CD14-positive monocyte (primary cell): ENCODE results near the gene TPMT. TPM values are rescaled to one million over a fixed set of nuclear protein-coding genes. Genes with fewer than 3 reads are reported as not detected.

Source experiments
- DNase-seq, 3 donors: peaks; one replicate each; pipeline ENCODE4 v3.0.0-alpha.2; 2011 to 2022
- H2AFZ ChIP-seq: 2 replicates; pipeline ENCODE4 v1.6.0; 2012; ENCODE audit warnings: mild to moderate bottlenecking, low read depth, low read length, inconsistent platforms; ENCODE audit not compliant: insufficient read depth, poor library complexity, severe bottlenecking
- H3K27ac ChIP-seq, 2 donors: 1 replicate in 1 of 2; 2 replicates in 1 of 2; pipeline ENCODE4 v1.5.1; 2012 to 2013; ENCODE audit warnings: low read length in 2 of 2, control low read depth in 1 of 2, inconsistent platforms in 1 of 2, low read depth in 1 of 2, mild to moderate bottlenecking in 1 of 2
- H3K27me3 ChIP-seq, 2 donors: one replicate each; pipeline versions ENCODE4 v1.6.0 to v1.6.1; 2011 to 2013; ENCODE audit warnings: low read length in 2 of 2; ENCODE audit not compliant: control insufficient read depth in 2 of 2, insufficient read depth in 2 of 2
- H3K36me3 ChIP-seq, 2 donors: replicated peaks in 1 of 2; 1 replicate in 1 of 2; 2 replicates in 1 of 2; pipeline versions ENCODE4 v1.5.1 to v1.6.1; 2012 to 2013; ENCODE audit warnings: low read length in 2 of 2, control low read depth in 1 of 2, inconsistent platforms in 1 of 2, mild to moderate bottlenecking in 1 of 2; ENCODE audit not compliant: insufficient read depth in 2 of 2, control insufficient read depth in 1 of 2
- H3K4me1 ChIP-seq, 2 donors: 1 replicate in 1 of 2; 2 replicates in 1 of 2; pipeline versions ENCODE4 v1.5.1 to v1.6.1; 2012 to 2013; ENCODE audit warnings: low read length in 2 of 2, control low read depth in 1 of 2, inconsistent platforms in 1 of 2, mild to moderate bottlenecking in 1 of 2, moderate library complexity in 1 of 2; ENCODE audit not compliant: insufficient read depth in 2 of 2, control insufficient read depth in 1 of 2
- H3K4me2 ChIP-seq: replicated peaks from 2 replicates; pipeline ENCODE3; 2012; ENCODE audit warnings: low read length, moderate library complexity, mild to moderate bottlenecking; ENCODE audit not compliant: poor library complexity, severe bottlenecking; ENCODE audit errors: extremely low read depth
- H3K4me3 ChIP-seq, 3 experiments: fragments of 200-600 bp in 1 of 3; sonication (generic) in 1 of 3; replicated peaks in 1 of 3; 1 replicate in 2 of 3; 2 replicates in 1 of 3; pipeline ENCODE4 v1.5.1; 2011 to 2013; ENCODE audit warnings: low read length in 3 of 3, mild to moderate bottlenecking in 3 of 3, control low read depth in 2 of 3, low read depth in 2 of 3, inconsistent platforms in 1 of 3, moderate library complexity in 1 of 3
- H3K79me2 ChIP-seq: 2 replicates; pipeline ENCODE4 v1.6.0; 2012; ENCODE audit warnings: mild to moderate bottlenecking, control low read depth, inconsistent platforms, low read length, moderate library complexity; ENCODE audit not compliant: insufficient read depth
- H3K9ac ChIP-seq: 2 replicates; pipeline ENCODE4 v1.6.0; 2017; ENCODE audit warnings: low read length, mild to moderate bottlenecking; ENCODE audit not compliant: insufficient read depth, poor library complexity, severe bottlenecking
- H3K9me3 ChIP-seq, 2 donors: replicated peaks in 1 of 2; 1 replicate in 1 of 2; 2 replicates in 1 of 2; pipeline versions ENCODE4 v1.5.1 to v1.6.1; 2012 to 2013; ENCODE audit warnings: low read length in 2 of 2, control low read depth in 1 of 2; ENCODE audit not compliant: control insufficient read depth in 1 of 2, insufficient read depth in 1 of 2
- H4K20me1 ChIP-seq: 2 replicates; pipeline ENCODE4 v1.6.0; 2012; ENCODE audit warnings: mild to moderate bottlenecking, low read length, control low read depth, moderate library complexity; ENCODE audit not compliant: insufficient read depth
- H3K27ac Mint-ChIP-seq, 7 donors: one replicate each; pipeline ENCODE4 v1.8.0; 2020; ENCODE audit warnings: mild to moderate bottlenecking in 7 of 7, mixed read lengths in 7 of 7, moderate library complexity in 6 of 7, inconsistent platforms in 2 of 7
- H3K27me3 Mint-ChIP-seq, 3 donors: one replicate each; pipeline ENCODE4 v1.8.0; 2021 to 2022; ENCODE audit warnings: low read depth in 3 of 3, mild to moderate bottlenecking in 3 of 3, mixed read lengths in 3 of 3, moderate library complexity in 3 of 3, inconsistent platforms in 1 of 3
- H3K36me3 Mint-ChIP-seq, 2 donors: one replicate each; pipeline ENCODE4 v1.8.0; 2020; ENCODE audit warnings: mixed read lengths in 2 of 2, inconsistent platforms in 1 of 2, mild to moderate bottlenecking in 1 of 2
- H3K4me1 Mint-ChIP-seq: one replicate; pipeline ENCODE4 v1.8.0; 2020; ENCODE audit warnings: mild to moderate bottlenecking, mixed read lengths
- H3K4me3 Mint-ChIP-seq, 2 donors: one replicate each; pipeline ENCODE4 v1.8.0; 2020; ENCODE audit warnings: mild to moderate bottlenecking in 2 of 2, mixed read lengths in 2 of 2, moderate library complexity in 1 of 2
- H3K9me3 Mint-ChIP-seq, 7 donors: one replicate each; pipeline ENCODE4 v1.8.0; 2020 to 2022; ENCODE audit warnings: mixed read lengths in 7 of 7, mild to moderate bottlenecking in 6 of 7, moderate library complexity in 6 of 7, inconsistent platforms in 2 of 7
- WGBS: methylation state at CpG from one replicate; pipeline ENCODE4 v1.1.5; 2013; ENCODE audit warnings: missing lambda C conversion rate; ENCODE audit not compliant: insufficient coverage; 5-methylcytosine and 5-hydroxymethylcytosine counted together
- intact Hi-C, 2 donors: fragments of 100-400 bp; cut with micrococcal nuclease; formaldehyde crosslinking; loops; one replicate each; pipeline versions ENCODE4 v1.15.0 to v1.15.1; 2023
- polyA plus RNA-seq, 3 donors: library from polyadenylated mRNA; depleted of rRNA in 1 of 3; unstranded in 2 of 3; stranded (reverse) in 1 of 3; fragments of 300-500 nt in 2 of 3; fragments of >200 nt in 1 of 3; fragmentation: Illumina TruSeq in 2 of 3; gene quantifications; 1 replicate in 2 of 3; 2 replicates in 1 of 3; pipeline ENCODE4 v1.2.3, GENCODE V29; 2012 to 2021
- TF ChIP-seq, protein P1 (sequence below): fragments of 200-600 bp; IDR thresholded peaks from one replicate; pipeline ENCODE4 v1.8.0; 2022; ENCODE audit warnings: antibody characterized with exemption, mild to moderate bottlenecking

The TPMT gene
- polyA plus RNA-seq, 3 donors, result 10.5 to 33.1 (median 27.5) TPM

DNA sequence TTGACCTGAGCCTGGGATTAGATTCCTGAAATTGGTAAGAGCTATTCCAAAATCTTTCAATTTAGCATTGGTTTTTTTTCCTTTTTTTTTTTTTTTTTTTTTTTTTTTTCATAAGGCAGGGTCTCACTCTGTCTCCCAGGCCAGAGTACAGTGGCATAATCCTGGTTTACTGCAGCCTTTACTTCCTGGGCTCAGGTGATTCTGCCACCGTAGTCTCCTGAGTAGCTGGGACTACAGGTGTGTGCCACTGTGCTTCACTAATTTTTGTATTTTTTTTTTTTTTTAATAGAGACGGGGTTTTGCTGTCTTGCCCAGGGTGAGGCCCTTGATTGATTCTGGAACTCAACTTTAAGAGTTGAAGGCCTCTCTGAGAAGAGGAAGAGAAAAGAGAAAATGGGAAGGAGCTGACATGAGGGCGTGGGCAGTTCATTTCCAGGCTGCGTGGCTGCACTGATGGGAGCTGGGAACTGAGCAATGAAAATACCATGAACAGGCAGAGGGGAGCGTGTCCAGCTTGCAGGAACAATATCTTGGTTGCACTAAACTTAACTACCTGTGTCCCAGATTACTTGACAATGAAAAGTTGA lies 25.0 kb upstream of the TPMT start:
- peak overlapping the region; percentile 32 for H3K4me2 ChIP-seq
- peaks cover 68% of the 10 kb centered on the region for H3K4me1 Mint-ChIP-seq
- peak overlapping the region; percentile 53 to 77 for H3K27ac ChIP-seq
- H3K9me3 ChIP-seq, result no peaks in the 10 kb centered on the region
- peak overlapping the region; percentile 21 for H3K9ac ChIP-seq
- no peaks in the 10 kb centered on the region for H3K27me3 ChIP-seq
- peaks cover 75% of the 10 kb centered on the region for H3K79me2 ChIP-seq
- WGBS, result 0% methylated on average over 1 of the region's 5 CpGs
- peak overlapping the region; percentile 20 to 62 for H3K4me3 Mint-ChIP-seq
- H3K27ac Mint-ChIP-seq, result peak overlapping the region; percentile 84 to 97 (median 94)
- intact Hi-C loops, result loop anchor here in 1 of 2 donors (10.0 kb wide), 1 partner anchor 155 kb away; no protein-coding TSS in a partner anchor
- H3K36me3 ChIP-seq, result peaks cover 11 to 52% of the 10 kb centered on the region in 2 donors
- H4K20me1 ChIP-seq, result no peaks in the 10 kb centered on the region
- peak; percentile 53 to 71 (median 62) for DNase-seq
- TF ChIP-seq, protein P1, sequence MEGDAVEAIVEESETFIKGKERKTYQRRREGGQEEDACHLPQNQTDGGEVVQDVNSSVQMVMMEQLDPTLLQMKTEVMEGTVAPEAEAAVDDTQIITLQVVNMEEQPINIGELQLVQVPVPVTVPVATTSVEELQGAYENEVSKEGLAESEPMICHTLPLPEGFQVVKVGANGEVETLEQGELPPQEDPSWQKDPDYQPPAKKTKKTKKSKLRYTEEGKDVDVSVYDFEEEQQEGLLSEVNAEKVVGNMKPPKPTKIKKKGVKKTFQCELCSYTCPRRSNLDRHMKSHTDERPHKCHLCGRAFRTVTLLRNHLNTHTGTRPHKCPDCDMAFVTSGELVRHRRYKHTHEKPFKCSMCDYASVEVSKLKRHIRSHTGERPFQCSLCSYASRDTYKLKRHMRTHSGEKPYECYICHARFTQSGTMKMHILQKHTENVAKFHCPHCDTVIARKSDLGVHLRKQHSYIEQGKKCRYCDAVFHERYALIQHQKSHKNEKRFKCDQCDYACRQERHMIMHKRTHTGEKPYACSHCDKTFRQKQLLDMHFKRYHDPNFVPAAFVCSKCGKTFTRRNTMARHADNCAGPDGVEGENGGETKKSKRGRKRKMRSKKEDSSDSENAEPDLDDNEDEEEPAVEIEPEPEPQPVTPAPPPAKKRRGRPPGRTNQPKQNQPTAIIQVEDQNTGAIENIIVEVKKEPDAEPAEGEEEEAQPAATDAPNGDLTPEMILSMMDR, result no peak
- H3K9me3 Mint-ChIP-seq, result peaks cover 0 to 2% (median 0%) of the 10 kb centered on the region in 7 donors
- H3K4me1 ChIP-seq, result peaks cover 52 to 62% of the 10 kb centered on the region in 2 donors
- no peak overlapping the region for H2AFZ ChIP-seq
- H3K27me3 Mint-ChIP-seq, result no peaks in the 10 kb centered on the region
- H3K36me3 Mint-ChIP-seq, result peaks cover 62 to 67% of the 10 kb centered on the region in 2 donors
- peak overlapping the region in 1 of 3 experiments; percentile 35 for H3K4me3 ChIP-seq

DNA sequence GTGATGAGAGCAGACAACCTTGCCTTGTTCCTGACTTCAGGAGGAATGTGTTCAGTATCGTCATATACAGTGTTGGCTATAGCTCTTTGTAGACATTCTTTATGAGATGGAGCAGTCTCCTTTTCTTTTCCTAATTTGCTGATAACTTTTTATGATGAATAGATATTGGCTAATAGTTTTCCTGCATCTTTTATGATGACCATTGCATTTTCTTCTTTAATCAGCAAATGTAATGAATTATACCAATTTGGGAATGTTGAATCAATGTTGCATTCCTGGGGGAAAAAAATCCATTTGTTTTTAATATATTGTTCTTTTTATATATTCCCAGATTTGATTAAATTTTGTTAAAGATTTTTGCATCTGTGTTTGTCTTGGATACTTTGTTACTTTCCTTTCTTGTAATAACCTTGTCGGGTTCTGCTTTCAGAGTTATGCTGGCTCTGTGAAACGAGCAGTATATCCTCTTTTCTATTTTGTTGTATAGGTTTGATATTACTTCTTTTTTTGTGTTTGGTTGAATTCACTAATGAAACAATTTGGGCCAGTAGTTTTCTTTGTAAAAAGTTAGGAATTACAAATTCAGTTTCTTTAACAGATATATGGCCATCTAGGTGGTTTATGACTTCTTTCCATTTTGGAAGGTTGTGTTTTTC lies 24.2 kb upstream of the TPMT start:
- WGBS, result no CpG with 5 or more reads among the region's 3 CpGs

More for the DNA sequence above, 24.2 kb upstream of the TPMT start:
- Mint-ChIP-seq H3K27ac (peak overlapping the region; percentile 84 to 97 (median 93)), H3K4me3 (peak overlapping the region; percentile 3 to 62), H3K27me3 (no peaks in the 10 kb centered on the region), H3K9me3 (peaks cover 0 to 2% (median 0%) of the 10 kb centered on the region in 7 donors), H3K36me3 (peaks cover 65 to 67% of the 10 kb centered on the region in 2 donors), H3K4me1 (peaks cover 67% of the 10 kb centered on the region)
- H3K4me3 ChIP-seq, result peak overlapping the region in 1 of 3 experiments; percentile 35
- no peaks in the 10 kb centered on the region for H3K9me3 ChIP-seq
- no peaks in the 10 kb centered on the region for H3K27me3 ChIP-seq
- TF ChIP-seq, protein P1, result no peak
- intact Hi-C loops, result no loop called here
- no peak overlapping the region for H2AFZ ChIP-seq
- H3K27ac ChIP-seq, result peak overlapping the region in 1 of 2 donors; percentile 77
- H3K36me3 ChIP-seq, result peaks cover 13 to 52% of the 10 kb centered on the region in 2 donors
- DNase-seq, result peak in 1 of 3 donors; percentile 37
- no peak overlapping the region for H3K9ac ChIP-seq
- H3K4me1 ChIP-seq, result peaks cover 52 to 62% of the 10 kb centered on the region in 2 donors
- H3K79me2 ChIP-seq, result peaks cover 83% of the 10 kb centered on the region
- peak overlapping the region; percentile 32 for H3K4me2 ChIP-seq
- no peaks in the 10 kb centered on the region for H4K20me1 ChIP-seq
